A549 (cell line): ENCODE measurements around the gene TNFSF4. TPM values are rescaled to one million over a fixed set of nuclear protein-coding genes. Genes with fewer than 3 reads are reported as not detected.

Experiments
- ATAC-seq, 2 experiments: fragments of 200-7000 bp in 1 of 2; fragments of >200 bp in 1 of 2; cut with Nextera tagmentation in 1 of 2; cut with Tn5 transposase in 1 of 2; 3 replicates each; pipeline versions ENCODE4 v1.8.0 to v1.9.1; 2018 to 2020; ENCODE audit warnings: mild to moderate bottlenecking in 1 of 2, moderate library complexity in 1 of 2
- CTCF ChIA-PET: fragments of 300-600 bp; sonication (Branson Sonifier 250); formaldehyde crosslinking; extraction: SDS; loops from one replicate; lab custom pipeline; 2021; ENCODE audit warnings: antibody characterized with exemption, inconsistent platforms; lab: Yijun Ruan, JAX
- POLR2A ChIA-PET: fragments of 350-600 bp; formaldehyde crosslinking; extraction: SDS; loops from one replicate; lab custom pipeline; 2021; ENCODE audit warnings: antibody characterized with exemption, inconsistent platforms; lab: Yijun Ruan, JAX
- DNase-seq, 2 experiments: peaks; one replicate each; pipeline versions ENCODE4 v3.0.0 to v3.0.0-alpha.2; 2011 to 2016; ENCODE audit warnings: low read depth in 1 of 2, low spot score in 1 of 2
- FAIRE-seq: peaks from 2 replicates; lab custom pipeline; 2011; peaks lifted over from hg19 to GRCh38; lab: Jason Lieb, UNC
- H3K27ac ChIP-seq, 2 experiments: fragments of >200 bp; sonication (Bioruptor Twin); formaldehyde crosslinking; 3 replicates each; pipeline ENCODE4 v1.5.1; 2016 to 2017
- H3K4me1 ChIP-seq: fragments of >200 bp; sonication (Bioruptor Twin); formaldehyde crosslinking; 3 replicates; pipeline ENCODE4 v1.6.1; 2016
- H3K4me2 ChIP-seq: fragments of >200 bp; sonication (Bioruptor Twin); formaldehyde crosslinking; 3 replicates; pipeline ENCODE4 v1.6.1; 2016
- H3K4me3 ChIP-seq: fragments of >200 bp; sonication (Bioruptor Twin); formaldehyde crosslinking; 3 replicates; pipeline ENCODE4 v1.5.1; 2016
- H3K9me3 ChIP-seq: fragments of >200 bp; sonication (Bioruptor Twin); formaldehyde crosslinking; 3 replicates; pipeline ENCODE4 v1.6.1; 2016
- ATOH8 ChIP-seq: fragments of 250-450 bp; sonication (Bioruptor Pico); IDR thresholded peaks from 2 replicates; pipeline ENCODE4 v1.5.0; 2020; ENCODE audit warnings: low read depth, mild to moderate bottlenecking, moderate library complexity
- BHLHE40 ChIP-seq: IDR thresholded peaks from 2 replicates; pipeline ENCODE4 v1.6.1; 2012; ENCODE audit warnings: low read depth, low read length, inconsistent platforms
- CHD2 ChIP-seq: fragments of 150-350 bp; IDR thresholded peaks from 2 replicates; pipeline ENCODE4 v1.6.1; 2014; ENCODE audit warnings: low read length; ENCODE audit not compliant: partially characterized antibody
- CHD4 ChIP-seq: fragments of 200-600 bp; sonication (generic); IDR thresholded peaks from 2 replicates; pipeline ENCODE4 v1.6.1; 2016; ENCODE audit warnings: antibody characterized with exemption, mild to moderate bottlenecking, borderline replicate concordance
- CTCF ChIP-seq: fragments of >200 bp; sonication (Bioruptor Twin); formaldehyde crosslinking; IDR thresholded peaks from 3 replicates; pipeline ENCODE4 v1.5.1; 2016
- EHF ChIP-seq: fragments of 250-450 bp; sonication (Bioruptor Pico); IDR thresholded peaks from 2 replicates; pipeline ENCODE4 v1.5.0; 2020; ENCODE audit warnings: mild to moderate bottlenecking
- ELK1 ChIP-seq: fragments of 150-350 bp; IDR thresholded peaks from 2 replicates; pipeline ENCODE4 v1.6.1; 2014; ENCODE audit warnings: low read depth, mild to moderate bottlenecking, low read length
- EP300 ChIP-seq, 2 experiments: fragments of >200 bp; sonication (Bioruptor Twin); formaldehyde crosslinking; IDR thresholded peaks; 2 replicates in 1 of 2; 3 replicates in 1 of 2; pipeline ENCODE4 v1.6.1; 2016 to 2017
- FOSB ChIP-seq: fragments of 250-450 bp; sonication (Bioruptor Pico); IDR thresholded peaks from 2 replicates; pipeline ENCODE4 v1.5.0; 2020; ENCODE audit warnings: mild to moderate bottlenecking, moderate library complexity
- FOSL2 ChIP-seq, 2 experiments: fragments of 450-650 bp in 1 of 2; fragments of >200 bp in 1 of 2; sonication (Bioruptor Twin) in 1 of 2; formaldehyde crosslinking; IDR thresholded peaks; 2 replicates each; pipeline versions ENCODE4 v1.5.0 to v1.6.1; 2016 to 2020; ENCODE audit warnings: mild to moderate bottlenecking in 1 of 2, moderate library complexity in 1 of 2
- HDAC2 ChIP-seq: fragments of 200-600 bp; sonication (generic); IDR thresholded peaks from 2 replicates; pipeline ENCODE4 v1.6.1; 2016
- MAFK ChIP-seq: fragments of 450-650 bp; IDR thresholded peaks from 2 replicates; pipeline ENCODE4 v1.6.1; 2014; ENCODE audit not compliant: partially characterized antibody
- MAX ChIP-seq: IDR thresholded peaks from 2 replicates; pipeline ENCODE4 v1.6.1; 2012
- MAZ ChIP-seq: fragments of 150-350 bp; IDR thresholded peaks from 2 replicates; pipeline ENCODE4 v1.6.1; 2014; ENCODE audit warnings: antibody characterized with exemption, low read depth, low read length, borderline replicate concordance
- NFE2L2 ChIP-seq: fragments of 150-350 bp; conservative IDR thresholded peaks from 2 replicates; pipeline ENCODE4 v1.6.1; 2014; ENCODE audit warnings: low read length
- NPAS2 ChIP-seq: fragments of 250-450 bp; sonication (Bioruptor Pico); IDR thresholded peaks from 2 replicates; pipeline ENCODE4 v1.8.0; 2022; ENCODE audit warnings: mild to moderate bottlenecking, moderate library complexity, borderline replicate concordance
- POLR2A ChIP-seq: IDR thresholded peaks from 2 replicates; pipeline ENCODE4 v1.6.1; 2012; ENCODE audit warnings: mild to moderate bottlenecking, low read length
- RAD21 ChIP-seq, 2 experiments: fragments of >200 bp in 1 of 2; sonication (Bioruptor Twin) in 1 of 2; formaldehyde crosslinking in 1 of 2; IDR thresholded peaks in 1 of 2; conservative IDR thresholded peaks in 1 of 2; 2 replicates in 1 of 2; 3 replicates in 1 of 2; pipeline ENCODE4 v1.6.1; 2012 to 2018; ENCODE audit warnings: inconsistent platforms in 1 of 2
- RCOR1 ChIP-seq: fragments of 150-350 bp; IDR thresholded peaks from 2 replicates; pipeline ENCODE4 v1.6.1; 2014; ENCODE audit warnings: antibody characterized with exemption, low read length, low read depth
- REST ChIP-seq: fragments of 200-600 bp; sonication (generic); IDR thresholded peaks from 2 replicates; pipeline ENCODE4 v1.6.1; 2016; ENCODE audit warnings: antibody characterized with exemption, mild to moderate bottlenecking, moderate library complexity
- RNF2 ChIP-seq: fragments of 200-600 bp; sonication (generic); IDR thresholded peaks from 2 replicates; pipeline ENCODE4 v1.6.1; 2016; ENCODE audit warnings: low read depth, mild to moderate bottlenecking, antibody characterized with exemption, moderate library complexity, borderline replicate concordance
- SREBF2 ChIP-seq: fragments of 450-650 bp; IDR thresholded peaks from 2 replicates; pipeline ENCODE4 v1.6.1; 2014; ENCODE audit warnings: mild to moderate bottlenecking, moderate library complexity
- TFCP2L1 ChIP-seq: fragments of 250-450 bp; sonication (Bioruptor Pico); IDR thresholded peaks from 2 replicates; pipeline ENCODE4 v1.5.0; 2021; ENCODE audit warnings: mild to moderate bottlenecking
- TP53 ChIP-seq: fragments of 250-450 bp; sonication (Bioruptor Pico); IDR thresholded peaks from 2 replicates; pipeline ENCODE4 v1.5.0; 2021; ENCODE audit warnings: mild to moderate bottlenecking, moderate library complexity
- WGBS: methylation state at CpG from one replicate; pipeline ENCODE4 v1.1.6; 2017; ENCODE audit errors: missing lambda C conversion rate; 5-methylcytosine and 5-hydroxymethylcytosine counted together
- polyA plus RNA-seq, 4 experiments: library from polyadenylated mRNA; depleted of rRNA in 3 of 4; stranded (reverse); fragments of >200 nt; fragmentation: RNase III in 1 of 4; extraction: RNeasy Plus Mini Kit Qiagen cat#74134 plus additional on column Dnase treatment in 1 of 4; gene quantifications; 2 replicates in 3 of 4; 3 replicates in 1 of 4; pipeline ENCODE4 v1.2.3, GENCODE V29; 2011 to 2017
- TF ChIP-seq, protein P1 (sequence below): fragments of >200 bp; sonication (Bioruptor Twin); formaldehyde crosslinking; IDR thresholded peaks from 3 replicates; pipeline ENCODE4 v1.6.1; 2016

TNFSF4 gene
- polyA plus RNA-seq, 2 of the 4 experiments (the other 2 are of a cell fraction) = 0.06 to 0.27 TPM

DNA sequence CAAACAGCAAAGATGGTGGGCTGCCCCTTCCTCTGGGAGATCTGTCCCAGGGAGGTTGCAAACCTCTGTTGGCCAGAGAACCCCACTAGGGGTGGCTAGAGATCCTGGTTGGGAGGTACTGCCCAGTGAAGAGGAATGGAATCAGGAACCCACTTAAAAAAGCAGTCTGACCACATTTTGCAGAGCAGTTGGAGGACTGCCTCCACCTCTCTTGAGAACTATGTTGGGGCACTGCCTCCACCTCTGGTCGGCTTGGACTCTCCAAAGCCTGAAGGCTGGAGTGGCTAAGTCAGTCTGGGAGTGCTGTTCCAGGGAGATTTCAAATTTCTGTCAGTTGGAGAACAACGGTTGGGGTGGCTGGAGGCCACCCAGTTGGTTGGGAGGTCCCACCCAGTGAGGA lies 58.6 kb downstream of the TNFSF4 start:
- no peak for DNase-seq
- ChIA-PET POLR2A (no interaction called here), CTCF (no interaction called here)
- Histone ChIP-seq H3K4me2 (no peak overlapping the region), H3K4me1 (no peaks in the 10 kb centered on the region), H3K27ac (no peak overlapping the region), H3K4me3 (no peak overlapping the region), H3K9me3 (peaks cover 6% of the 10 kb centered on the region; the same call in 1 of the 3 replicates)
- ATAC-seq = no peak
- TF ChIP-seq TFCP2L1 (CRISPR knock-in tag) (no peak), EP300 (IDR thresholded peaks at IDR 0.05) (no peak), MAFK (no peak), SREBF2 (no peak), TP53 (no peak), CHD2 (no peak), NPAS2 (no peak), MAZ (no peak), FOSB (CRISPR knock-in tag) (no peak), RNF2 (no peak), RCOR1 (no peak), POLR2A (no peak), CTCF (no peak), ATOH8 (CRISPR knock-in tag) (no peak), FOSL2 (IDR thresholded peaks at IDR 0.05) (no peak), FOSL2 (CRISPR knock-in tag; IDR thresholded peaks at IDR 0.05) (no peak), RAD21 (conservative IDR thresholded peaks at IDR 0.05 in 1 of 2, IDR thresholded peaks at IDR 0.05 in 1 of 2) (no peak), HDAC2 (no peak), CHD4 (no peak), BHLHE40 (no peak)
- FAIRE-seq = no peak
- WGBS = 47% methylated on average over 2 of the region's 2 CpGs

GRCh38 chr1:173140733-173141132 lies 66.4 kb downstream of the TNFSF4 start:
- ATAC-seq = no peak
- no peak for DNase-seq
- no peak overlapping the region for H3K27ac ChIP-seq
- H3K4me3 ChIP-seq = no peak overlapping the region
- ChIA-PET POLR2A (no interaction called here), CTCF (interaction anchor here (0.6 kb wide), 1 partner anchor 409 kb away, joined by 3 read pairs; no protein-coding TSS in a partner anchor)
- FAIRE-seq = no peak
- TF ChIP-seq EHF (CRISPR knock-in tag) = no peak
- no peak overlapping the region for H3K4me2 ChIP-seq
- peaks cover 6% of the 10 kb centered on the region; the same call in 1 of the 3 replicates for H3K9me3 ChIP-seq
- 12% methylated on average over 2 of the region's 2 CpGs for WGBS
- 0 out of 3 replicates have a peak, but pooled peaks cover 4% of the 10 kb centered on the region for H3K4me1 ChIP-seq

GRCh38 chr1:173139706-173140105 lies 67.4 kb downstream of the TNFSF4 start:
- POLR2A ChIA-PET = no interaction called here
- no peak overlapping the region for H3K4me2 ChIP-seq
- no peak for FAIRE-seq
- ATAC-seq = no peak
- H3K4me3 ChIP-seq = no peak overlapping the region
- 0 out of 3 replicates have a peak, but pooled peaks cover under 1% of the 10 kb centered on the region for H3K9me3 ChIP-seq
- H3K27ac ChIP-seq = no peak overlapping the region
- DNase-seq = no peak
- TF ChIP-seq, protein P1, sequence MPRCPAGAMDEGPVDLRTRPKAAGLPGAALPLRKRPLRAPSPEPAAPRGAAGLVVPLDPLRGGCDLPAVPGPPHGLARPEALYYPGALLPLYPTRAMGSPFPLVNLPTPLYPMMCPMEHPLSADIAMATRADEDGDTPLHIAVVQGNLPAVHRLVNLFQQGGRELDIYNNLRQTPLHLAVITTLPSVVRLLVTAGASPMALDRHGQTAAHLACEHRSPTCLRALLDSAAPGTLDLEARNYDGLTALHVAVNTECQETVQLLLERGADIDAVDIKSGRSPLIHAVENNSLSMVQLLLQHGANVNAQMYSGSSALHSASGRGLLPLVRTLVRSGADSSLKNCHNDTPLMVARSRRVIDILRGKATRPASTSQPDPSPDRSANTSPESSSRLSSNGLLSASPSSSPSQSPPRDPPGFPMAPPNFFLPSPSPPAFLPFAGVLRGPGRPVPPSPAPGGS = no peak
- TF ChIP-seq MAX (no peak), ELK1 (no peak), BHLHE40 (no peak), REST (no peak), HDAC2 (no peak), NFE2L2 (no peak)
- CTCF ChIA-PET = no interaction called here
- 96% methylated on average over 3 of the region's 3 CpGs for WGBS
- 0 out of 3 replicates have a peak, but pooled peaks cover 4% of the 10 kb centered on the region for H3K4me1 ChIP-seq
